SK-N-MC (cell line): Measurements from ENCODE around the gene RGS10.

Experiments
- DNase-seq: peaks from one replicate; pipeline ENCODE4 v3.0.0-alpha.2; 2011; ENCODE audit warnings: low read depth, low spot score
- H3K27ac ChIP-seq: fragments of 200-600 bp; sonication (generic); 2 replicates; pipeline ENCODE4 v1.5.1; 2016; ENCODE audit warnings: mixed run types
- H3K36me3 ChIP-seq: fragments of 200-600 bp; sonication (generic); 2 replicates; pipeline ENCODE4 v1.6.1; 2017; ENCODE audit warnings: antibody characterized with exemption, low read length, mixed read lengths; ENCODE audit not compliant: insufficient read depth
- H3K4me3 ChIP-seq: fragments of 200-600 bp; sonication (generic); 2 replicates; pipeline ENCODE4 v1.5.1; 2016
- H3K9ac ChIP-seq: fragments of 200-600 bp; sonication (generic); 2 replicates; pipeline ENCODE4 v1.8.0; 2017; ENCODE audit warnings: mixed run types, mixed read lengths; ENCODE audit not compliant: insufficient read length
- H3K9me3 ChIP-seq: fragments of 200-600 bp; sonication (generic); 2 replicates; pipeline ENCODE4 v1.6.1; 2017; ENCODE audit warnings: low read depth, mild to moderate bottlenecking, antibody characterized with exemption, low read length, moderate library complexity, mixed read lengths
- EZH2 ChIP-seq: fragments of 200-600 bp; sonication (generic); IDR thresholded peaks from one replicate; pipeline ENCODE4 v1.6.1; 2017; ENCODE audit warnings: antibody characterized with exemption
- FOXP2 ChIP-seq: optimal IDR thresholded peaks from 2 replicates; pipeline ENCODE3; 2011; ENCODE audit warnings: mild to moderate bottlenecking, moderate library complexity; ENCODE audit not compliant: insufficient read depth; ENCODE audit errors: extremely low read length, control extremely low read depth
- POLR2AphosphoS5 ChIP-seq: IDR thresholded peaks from 2 replicates; pipeline ENCODE4 v1.6.1; 2012; ENCODE audit warnings: mild to moderate bottlenecking, low read depth, low read length, borderline replicate concordance

RGS10 gene

GRCh38 chr10:119491966-119492757 lies 50.4 kb downstream of the RGS10 start:
- no peaks in the 10 kb centered on the region for H3K9me3 ChIP-seq
- no peak for DNase-seq
- no peaks in the 10 kb centered on the region for H3K36me3 ChIP-seq
- TF ChIP-seq EZH2 (no peak), POLR2AphosphoS5 (no peak)
- H3K9ac ChIP-seq: no peak overlapping the region
- H3K27ac ChIP-seq: no peak overlapping the region
- H3K4me3 ChIP-seq: no peak overlapping the region

- TF ChIP-seq EZH2 (no peak), POLR2AphosphoS5 (no peak), FOXP2 (no peak)
- H3K36me3 ChIP-seq: no peaks in the 10 kb centered on the region
- no peaks in the 10 kb centered on the region for H3K9me3 ChIP-seq
- H3K4me3 ChIP-seq: no peak overlapping the region
- no peak for DNase-seq
- H3K27ac ChIP-seq: no peak overlapping the region
- no peak overlapping the region for H3K9ac ChIP-seq
Observed at GRCh38 chr10:119489991-119490326, 52.6 kb downstream of the RGS10 start.

GRCh38 chr10:119488675-119489074 lies 53.8 kb downstream of the RGS10 start:
- Histone ChIP-seq H3K4me3 (no peak overlapping the region), H3K9ac (no peak overlapping the region), H3K9me3 (no peaks in the 10 kb centered on the region), H3K27ac (no peak overlapping the region), H3K36me3 (no peaks in the 10 kb centered on the region)
- TF ChIP-seq POLR2AphosphoS5 (no peak), FOXP2 (no peak)
- no peak for DNase-seq

- Histone ChIP-seq H3K36me3 (no peaks in the 10 kb centered on the region), H3K9me3 (no peaks in the 10 kb centered on the region), H3K27ac (no peak overlapping the region), H3K9ac (no peak overlapping the region), H3K4me3 (no peak overlapping the region)
- no peak for TF ChIP-seq FOXP2
- no peak for DNase-seq
Observed at GRCh38 chr10:119483839-119484238, 58.7 kb downstream of the RGS10 start.

- Histone ChIP-seq H3K9ac (no peak overlapping the region), H3K9me3 (no peaks in the 10 kb centered on the region), H3K27ac (no peak overlapping the region), H3K36me3 (no peaks in the 10 kb centered on the region), H3K4me3 (no peak overlapping the region)
- no peak for TF ChIP-seq FOXP2
- TF ChIP-seq POLR2AphosphoS5: no peak
- no peak for TF ChIP-seq EZH2
- DNase-seq: no peak
Observed at GRCh38 chr10:119483001-119483400, 59.5 kb downstream of the RGS10 start.

- no peaks in the 10 kb centered on the region for H3K36me3 ChIP-seq
- no peak overlapping the region for H3K9ac ChIP-seq
- H3K27ac ChIP-seq: no peak overlapping the region
- no peaks in the 10 kb centered on the region for H3K9me3 ChIP-seq
- DNase-seq: no peak
- TF ChIP-seq EZH2 (no peak), POLR2AphosphoS5 (no peak), FOXP2 (no peak)
- H3K4me3 ChIP-seq: no peak overlapping the region
Observed at GRCh38 chr10:119481781-119482426, 60.6 kb downstream of the RGS10 start.

- no peak overlapping the region for H3K27ac ChIP-seq
- no peaks in the 10 kb centered on the region for H3K36me3 ChIP-seq
- no peak overlapping the region for H3K4me3 ChIP-seq
- no peak for DNase-seq
- H3K9me3 ChIP-seq: no peaks in the 10 kb centered on the region
- H3K9ac ChIP-seq: no peak overlapping the region
- TF ChIP-seq EZH2: no peak
Observed at GRCh38 chr10:119480667-119481066, 61.9 kb downstream of the RGS10 start.

- no peak overlapping the region for H3K9ac ChIP-seq
- DNase-seq: no peak
- no peak overlapping the region for H3K4me3 ChIP-seq
- H3K9me3 ChIP-seq: no peaks in the 10 kb centered on the region
- TF ChIP-seq FOXP2 (no peak), POLR2AphosphoS5 (no peak), EZH2 (no peak)
- no peak overlapping the region for H3K27ac ChIP-seq
- H3K36me3 ChIP-seq: no peaks in the 10 kb centered on the region
Observed at GRCh38 chr10:119479532-119479931, 63.0 kb downstream of the RGS10 start.

- Histone ChIP-seq H3K4me3 (no peak overlapping the region), H3K27ac (no peak overlapping the region)
Observed at GRCh38 chr10:119478811-119479341, 63.6 kb downstream of the RGS10 start.

More at GRCh38 chr10:119478811-119479341, 63.6 kb downstream of the RGS10 start:
- H3K9me3 ChIP-seq: no peaks in the 10 kb centered on the region
- TF ChIP-seq FOXP2 (no peak), EZH2 (no peak), POLR2AphosphoS5 (no peak)
- no peaks in the 10 kb centered on the region for H3K36me3 ChIP-seq
- no peak overlapping the region for H3K9ac ChIP-seq
- DNase-seq: no peak
